Stimulated activated naive CD4-positive, alpha-beta T cell treated with Interleukin-2 at 50 U/mL for 16 hours (primary cell): Measurements from ENCODE around the gene TP53BP2.
A peak's percentile ranks its signal among the peaks of the same experiment; 100 is the strongest.
"Not testable (repeated sequence)": the region's sequence is repeated elsewhere in the genome, so short reads cannot be mapped to it uniquely, and the experiment has no call there.

Source experiments
- DNase-seq: peaks from one replicate; lab custom pipeline; 2025; lab: John Stamatoyannopoulos, UW

TP53BP2 gene

DNA sequence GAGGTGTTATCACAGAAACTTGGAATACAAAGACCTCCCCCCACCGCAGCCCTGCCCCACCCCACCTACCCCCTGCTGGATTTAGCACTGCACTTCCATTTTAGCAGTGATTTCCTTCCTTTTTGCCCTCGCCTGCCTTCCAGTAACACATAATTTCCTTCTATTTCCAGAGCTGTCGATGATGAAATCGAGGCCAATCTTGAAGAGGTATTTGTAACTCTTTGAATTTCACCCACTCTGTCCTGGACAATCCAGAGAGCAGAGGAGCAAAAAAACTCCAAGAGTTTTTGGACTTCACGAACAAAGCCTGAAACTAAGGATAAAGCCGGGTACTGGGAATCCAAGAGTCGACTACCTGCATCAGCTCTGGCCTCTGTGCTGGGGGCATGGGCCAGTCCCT, 84.3 kb downstream of the TP53BP2 start:
- no peak for DNase-seq

GRCh38 chr1:223760833-223761232, 84.9 kb downstream of the TP53BP2 start:
- no peak for DNase-seq

DNA sequence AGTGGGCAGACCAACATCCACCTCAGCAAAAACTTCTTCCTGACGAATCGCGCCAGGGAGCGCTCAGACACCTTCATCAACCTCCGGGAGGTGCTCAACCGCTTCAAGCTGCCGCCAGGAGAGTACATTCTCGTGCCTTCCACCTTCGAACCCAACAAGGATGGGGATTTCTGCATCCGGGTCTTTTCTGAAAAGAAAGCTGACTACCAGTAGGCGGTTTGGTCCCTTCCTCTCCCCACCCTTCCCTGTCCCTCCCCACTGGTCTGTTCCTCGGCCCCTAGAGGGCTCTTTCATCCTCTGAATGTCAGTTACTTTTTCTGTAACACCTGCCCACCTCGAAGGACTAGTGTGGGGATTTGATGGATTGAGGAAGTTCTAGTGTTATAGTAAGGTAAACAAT, 86.5 kb downstream of the TP53BP2 start:
- no peak for DNase-seq

- no peak for DNase-seq
These were observed 87.0 kb downstream of the TP53BP2 start for GRCh38 chr1:223758734-223759133.

- no peak for DNase-seq
These were observed 88.7 kb downstream of the TP53BP2 start for GRCh38 chr1:223756806-223757700.

DNA sequence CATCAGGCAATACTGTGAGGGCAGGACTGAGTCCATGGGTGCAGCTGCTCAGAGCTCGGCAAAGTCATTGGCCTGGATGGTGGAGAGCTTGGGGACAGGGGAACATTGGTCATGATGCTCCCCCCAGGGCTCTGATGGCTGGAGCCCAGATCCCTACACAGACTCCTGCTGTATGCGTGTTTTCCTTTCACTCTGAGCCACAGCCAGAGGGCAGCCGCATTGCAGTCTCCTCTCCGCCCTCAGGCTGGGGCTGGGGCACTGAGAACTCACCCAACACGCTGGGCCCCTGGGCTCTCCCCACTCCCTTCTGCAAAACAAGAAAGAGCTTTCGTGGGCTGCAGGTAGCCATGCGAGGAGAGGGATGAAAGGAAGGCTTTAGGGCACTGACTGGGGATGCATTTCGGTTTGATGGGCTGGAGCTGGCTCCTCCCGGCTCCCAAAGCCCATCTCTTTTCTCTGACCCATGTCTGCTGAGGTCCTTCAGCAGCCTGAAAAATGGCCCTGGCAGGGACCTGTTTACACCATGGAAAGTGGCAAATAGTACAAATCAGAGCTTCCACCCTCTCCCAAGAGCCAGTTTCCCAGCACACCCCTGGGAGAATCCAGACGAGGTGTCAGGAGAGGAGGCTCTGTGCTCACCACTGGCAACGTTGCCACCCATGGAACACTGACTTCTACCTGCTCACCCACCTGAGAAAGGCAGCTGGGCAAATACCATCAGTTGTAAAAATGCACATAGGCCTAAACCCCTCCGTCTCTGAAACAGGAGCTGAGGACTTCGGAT, 89.6 kb downstream of the TP53BP2 start:
- no peak for DNase-seq

DNA sequence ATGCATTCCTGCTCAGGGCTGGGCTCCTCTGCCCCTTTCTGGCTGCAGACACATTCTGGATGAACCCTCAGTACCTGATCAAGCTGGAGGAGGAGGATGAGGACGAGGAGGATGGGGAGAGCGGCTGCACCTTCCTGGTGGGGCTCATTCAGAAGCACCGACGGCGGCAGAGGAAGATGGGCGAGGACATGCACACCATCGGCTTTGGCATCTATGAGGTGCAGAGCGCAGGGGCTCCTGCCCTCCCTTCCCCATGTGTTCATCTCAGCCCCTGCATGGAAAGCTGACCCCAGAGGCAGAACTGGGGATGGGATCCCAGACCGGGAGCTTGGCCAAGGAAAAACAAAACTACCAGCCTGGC, 90.3 kb downstream of the TP53BP2 start:
- no peak for DNase-seq

GRCh38 chr1:223754681-223755431, 90.9 kb downstream of the TP53BP2 start:
- no peak for DNase-seq

GRCh38 chr1:223752721-223753515, 92.8 kb downstream of the TP53BP2 start:
- no peak for DNase-seq

DNA sequence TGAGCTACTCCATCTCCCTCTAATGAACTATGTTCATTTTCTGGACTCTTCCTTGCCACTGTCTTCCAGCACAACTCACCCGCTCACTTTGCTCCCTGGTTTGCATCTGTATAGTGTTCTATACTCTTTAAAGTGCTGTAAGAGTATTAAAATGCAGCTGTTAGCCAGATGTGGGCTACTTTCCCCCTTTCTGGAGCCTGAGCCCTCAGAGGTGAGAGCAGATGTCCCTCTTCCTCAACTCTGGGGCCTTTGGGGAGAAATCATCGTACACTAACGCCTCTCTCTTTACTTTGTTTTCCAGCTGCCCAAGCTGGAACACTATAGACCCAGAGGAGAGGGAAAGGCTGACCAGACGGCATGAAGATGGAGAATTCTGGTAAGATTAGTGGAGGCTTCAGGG, 94.1 kb downstream of the TP53BP2 start:
- no peak for DNase-seq

DNA sequence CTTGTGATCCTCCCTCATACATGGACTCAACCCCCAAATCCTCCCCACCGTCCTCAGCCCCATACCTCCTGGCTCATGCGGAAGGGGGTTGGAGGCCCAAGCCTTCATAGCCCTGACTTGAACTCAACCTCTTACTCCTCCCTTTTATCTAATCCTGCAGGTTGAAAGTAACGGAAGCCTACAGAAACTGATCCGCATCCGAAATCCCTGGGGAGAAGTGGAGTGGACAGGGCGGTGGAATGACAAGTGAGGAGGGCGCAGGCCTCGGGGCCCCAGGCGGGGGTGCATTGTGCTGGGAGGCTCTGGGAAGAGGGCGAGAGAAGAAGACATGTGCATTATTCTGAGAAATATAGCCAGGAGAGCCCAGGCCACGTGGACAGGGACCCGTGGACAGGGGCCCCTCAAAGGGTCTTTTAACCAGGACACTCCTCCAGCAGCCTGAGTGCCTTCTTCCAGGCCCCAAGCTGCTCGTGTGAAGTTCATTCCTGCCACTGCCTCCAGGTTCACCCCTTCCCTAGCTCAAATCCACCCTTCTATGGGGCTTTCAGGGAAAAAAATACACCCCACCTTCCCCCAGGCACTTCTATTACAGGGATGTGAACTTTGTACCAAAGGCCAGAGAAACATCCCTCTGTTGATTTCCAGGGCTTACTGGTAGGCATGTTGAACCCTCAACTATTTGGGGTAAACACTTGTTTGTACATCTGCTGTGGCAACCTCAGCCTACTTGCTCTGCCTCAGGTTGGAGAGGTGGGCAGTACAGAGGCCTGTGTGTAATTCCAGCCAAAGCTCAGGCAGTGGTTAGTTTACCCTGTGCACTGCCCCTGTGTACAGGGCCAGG, 94.8 kb downstream of the TP53BP2 start:
- DNase-seq: no peak

GRCh38 chr1:223748773-223749733, 96.7 kb downstream of the TP53BP2 start:
- peak; percentile 46 for DNase-seq

GRCh38 chr1:223748405-223748772, 97.4 kb downstream of the TP53BP2 start:
- DNase-seq: peak; percentile 12

GRCh38 chr1:223747838-223748335, 97.9 kb downstream of the TP53BP2 start:
- DNase-seq: no peak

DNA sequence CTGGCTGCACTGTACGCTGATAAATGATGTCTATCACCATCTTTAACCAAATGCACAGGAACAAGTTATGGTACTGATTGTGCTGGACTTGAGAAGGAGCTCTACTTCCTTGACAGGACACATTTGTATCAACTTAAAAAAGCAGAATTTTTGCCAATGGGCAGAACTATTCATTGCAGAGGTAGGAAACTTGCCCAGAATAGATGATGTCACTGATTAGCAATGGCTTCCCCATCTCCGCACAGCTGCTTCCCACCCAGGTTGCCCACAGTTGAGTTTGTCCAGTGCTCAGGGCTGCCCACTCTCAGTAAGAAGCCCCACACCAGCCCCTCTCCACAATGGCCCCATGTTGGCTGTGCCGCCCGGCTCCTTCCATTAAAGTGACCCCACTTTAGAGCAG, 100.0 kb downstream of the TP53BP2 start:
- no peak for DNase-seq

- no peak for DNase-seq
These were observed 102.8 kb downstream of the TP53BP2 start for GRCh38 chr1:223742856-223743517.

GRCh38 chr1:223741861-223742260, 103.9 kb downstream of the TP53BP2 start:
- no peak for DNase-seq

- DNase-seq: not testable (repeated sequence)
These were observed 105.6 kb downstream of the TP53BP2 start for GRCh38 chr1:223740038-223740736.
